HL-60/S4 (cell line): Measurements from ENCODE around the gene CLPSL2.

ENCODE experiments used
- in situ Hi-C: fragments of 300-500 bp; cut with MboI; formaldehyde crosslinking; loops from 2 replicates; pipeline ENCODE4 v1.14.3; 2022; ENCODE audit warnings: low sequenced_read_pairs

CLPSL2 gene

DNA sequence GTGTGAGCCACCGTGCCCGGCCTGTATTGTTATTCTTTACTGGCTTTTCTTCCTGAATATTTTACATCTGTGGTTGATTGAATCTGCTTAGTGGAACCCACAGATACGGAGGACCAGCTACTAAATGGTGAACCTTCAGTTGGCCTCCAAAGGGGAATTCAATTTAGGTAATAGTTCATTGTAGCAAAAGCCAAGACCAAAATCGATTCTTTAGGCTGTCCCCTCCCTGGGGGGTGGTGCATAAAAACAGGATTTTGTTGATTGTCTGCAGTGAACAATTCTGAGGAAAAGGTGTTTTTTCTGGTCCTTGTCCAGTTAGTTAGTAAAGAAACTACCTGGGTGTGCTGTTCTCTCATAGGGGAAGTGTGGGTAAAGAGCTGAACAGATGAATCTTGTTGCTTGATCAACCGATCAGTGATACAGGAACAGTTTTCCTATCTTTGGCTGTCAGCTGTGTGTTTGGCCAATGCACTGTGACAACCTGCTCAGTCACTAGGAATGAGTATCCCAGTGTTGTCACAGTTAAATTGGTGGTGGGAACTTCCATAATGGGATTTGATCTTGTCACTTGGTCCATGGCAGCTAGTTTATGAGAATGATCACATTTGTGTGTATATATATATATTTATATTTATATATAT is 48.3 kb downstream of the CLPSL2 start:
- in situ Hi-C loops, result no loop called here
